ENCODE results near the gene PLXNA3. TPM values are rescaled to one million over a fixed set of nuclear protein-coding genes. Genes with fewer than 3 reads are reported as not detected.

PLXNA3 gene
- polyA plus RNA-seq, 1 experiment: 20.5 TPM

DNA sequence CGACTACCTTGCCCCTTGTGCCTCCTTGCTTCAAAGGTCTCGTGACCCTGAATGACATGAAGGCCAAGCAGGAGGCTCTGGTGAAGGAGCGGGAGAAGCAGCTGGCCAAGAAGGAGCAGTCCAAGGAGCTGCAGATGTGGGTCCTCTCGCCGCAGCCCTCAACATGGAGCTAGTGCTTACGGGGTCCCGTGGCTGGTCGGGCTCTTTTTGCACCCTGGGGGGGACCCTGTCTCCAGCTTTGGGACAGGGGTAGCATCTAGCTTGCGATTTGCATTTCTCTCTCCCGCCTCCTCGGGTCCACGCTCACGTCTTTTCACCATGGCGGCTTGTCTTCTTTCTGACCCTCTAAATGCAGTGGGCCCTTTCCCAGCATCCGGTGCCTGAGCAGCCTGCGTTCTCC lies 12.3 kb upstream of the PLXNA3 start:
- ChIA-PET POLR2A (no interaction called here), CTCF (no interaction called here)
- no peaks in the 10 kb centered on the region for H3K9me3 ChIP-seq (ENCODE audit: control insufficient read depth, insufficient read depth, low read length)
- no peak overlapping the region for H3K27ac ChIP-seq (ENCODE audit: low read depth, low read length)
- DNase-seq (ENCODE audit: low read depth, low spot score): no peak
- TF ChIP-seq, protein P1, sequence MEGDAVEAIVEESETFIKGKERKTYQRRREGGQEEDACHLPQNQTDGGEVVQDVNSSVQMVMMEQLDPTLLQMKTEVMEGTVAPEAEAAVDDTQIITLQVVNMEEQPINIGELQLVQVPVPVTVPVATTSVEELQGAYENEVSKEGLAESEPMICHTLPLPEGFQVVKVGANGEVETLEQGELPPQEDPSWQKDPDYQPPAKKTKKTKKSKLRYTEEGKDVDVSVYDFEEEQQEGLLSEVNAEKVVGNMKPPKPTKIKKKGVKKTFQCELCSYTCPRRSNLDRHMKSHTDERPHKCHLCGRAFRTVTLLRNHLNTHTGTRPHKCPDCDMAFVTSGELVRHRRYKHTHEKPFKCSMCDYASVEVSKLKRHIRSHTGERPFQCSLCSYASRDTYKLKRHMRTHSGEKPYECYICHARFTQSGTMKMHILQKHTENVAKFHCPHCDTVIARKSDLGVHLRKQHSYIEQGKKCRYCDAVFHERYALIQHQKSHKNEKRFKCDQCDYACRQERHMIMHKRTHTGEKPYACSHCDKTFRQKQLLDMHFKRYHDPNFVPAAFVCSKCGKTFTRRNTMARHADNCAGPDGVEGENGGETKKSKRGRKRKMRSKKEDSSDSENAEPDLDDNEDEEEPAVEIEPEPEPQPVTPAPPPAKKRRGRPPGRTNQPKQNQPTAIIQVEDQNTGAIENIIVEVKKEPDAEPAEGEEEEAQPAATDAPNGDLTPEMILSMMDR (IDR thresholded peaks at IDR 0.05; ENCODE audit: low read depth, low read length): no peak
- H3K4me3 ChIP-seq (ENCODE audit: low read depth, low read length): no peak overlapping the region
- no peaks in the 10 kb centered on the region for H3K27me3 ChIP-seq (ENCODE audit: control insufficient read depth, insufficient read depth, low read length)

DNA sequence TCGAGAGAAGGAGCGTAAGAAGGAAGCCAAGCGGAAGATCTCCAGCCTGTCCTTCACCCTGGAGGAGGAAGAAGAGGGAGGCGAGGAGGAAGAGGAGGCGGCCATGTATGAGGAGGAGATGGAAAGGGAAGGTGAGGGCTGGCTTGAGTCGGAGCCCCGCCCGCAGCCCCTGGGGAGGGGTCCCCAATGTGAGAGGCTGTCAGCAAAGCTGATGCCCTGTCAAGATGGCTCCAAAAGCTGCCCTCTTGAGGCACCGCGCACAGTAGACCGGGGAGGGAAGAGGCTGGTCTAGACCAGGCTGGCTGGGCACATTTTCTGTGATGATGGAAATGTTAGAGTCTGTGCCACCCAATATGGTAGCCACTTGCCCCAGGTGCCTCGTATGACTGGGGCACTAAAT lies 11.7 kb upstream of the PLXNA3 start:
- ChIA-PET CTCF (no interaction called here), POLR2A (no interaction called here)
- H3K27ac ChIP-seq (ENCODE audit: low read depth, low read length): no peak overlapping the region
- no peaks in the 10 kb centered on the region for H3K27me3 ChIP-seq (ENCODE audit: control insufficient read depth, insufficient read depth, low read length)
- DNase-seq (ENCODE audit: low read depth, low spot score): no peak
- TF ChIP-seq, protein P1 (IDR thresholded peaks at IDR 0.05; ENCODE audit: low read depth, low read length): no peak
- no peaks in the 10 kb centered on the region for H3K9me3 ChIP-seq (ENCODE audit: control insufficient read depth, insufficient read depth, low read length)
- H3K4me3 ChIP-seq (ENCODE audit: low read depth, low read length): no peak overlapping the region

DNA sequence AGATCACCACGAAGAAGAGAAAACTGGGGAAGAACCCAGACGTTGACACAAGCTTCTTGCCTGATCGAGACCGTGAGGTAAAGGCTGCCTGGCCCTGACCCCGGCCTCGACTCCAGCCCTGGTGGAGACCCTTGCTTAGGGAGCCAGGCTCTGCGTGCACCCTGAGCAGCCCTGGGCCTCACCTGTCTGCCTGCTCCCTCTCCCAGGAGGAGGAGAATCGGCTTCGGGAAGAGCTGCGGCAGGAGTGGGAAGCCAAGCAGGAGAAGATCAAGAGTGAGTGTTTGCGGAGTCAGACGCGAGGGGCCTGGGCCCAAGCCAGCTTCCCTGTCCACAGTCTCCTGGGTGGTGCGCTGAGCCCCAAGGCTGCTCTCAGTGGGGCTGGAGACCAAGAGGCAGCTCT lies 9.6 kb upstream of the PLXNA3 start:
- no peak for DNase-seq (ENCODE audit: low read depth, low spot score)
- no peak overlapping the region for H3K27ac ChIP-seq (ENCODE audit: low read depth, low read length)
- no peaks in the 10 kb centered on the region for H3K27me3 ChIP-seq (ENCODE audit: control insufficient read depth, insufficient read depth, low read length)
- ChIA-PET POLR2A (interaction anchor here (0.7 kb wide), 1 partner anchor 31 kb away, joined by 5 read pairs; no protein-coding TSS in a partner anchor), CTCF (no interaction called here)
- TF ChIP-seq, protein P1 (IDR thresholded peaks at IDR 0.05; ENCODE audit: low read depth, low read length): no peak
- H3K9me3 ChIP-seq (ENCODE audit: control insufficient read depth, insufficient read depth, low read length): no peaks in the 10 kb centered on the region
- no peak overlapping the region for H3K4me3 ChIP-seq (ENCODE audit: low read depth, low read length)

DNA sequence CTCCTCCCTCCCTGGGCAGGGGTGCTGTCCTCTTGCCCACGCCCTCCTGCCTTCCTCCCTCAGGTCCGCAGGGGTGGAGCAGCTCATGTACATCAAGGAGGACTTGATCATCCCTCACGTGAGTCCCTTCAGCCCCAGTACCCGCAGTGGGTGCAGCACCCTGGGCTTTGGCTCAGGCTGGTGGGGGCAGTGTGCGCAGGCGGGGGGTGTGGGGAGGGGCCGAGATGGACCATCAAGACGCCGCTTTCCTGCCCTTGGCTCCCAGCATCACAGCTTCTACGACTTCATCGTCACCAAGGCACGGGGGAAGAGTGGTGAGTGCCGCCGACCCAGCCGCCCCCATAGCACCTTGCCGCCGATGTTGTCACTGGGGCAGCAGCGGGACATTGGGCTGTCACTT lies 8.5 kb upstream of the PLXNA3 start:
- no peak overlapping the region for H3K27ac ChIP-seq (ENCODE audit: low read depth, low read length)
- CTCF ChIA-PET: no interaction called here
- POLR2A ChIA-PET: no interaction called here
- no peaks in the 10 kb centered on the region for H3K27me3 ChIP-seq (ENCODE audit: control insufficient read depth, insufficient read depth, low read length)
- H3K4me3 ChIP-seq (ENCODE audit: low read depth, low read length): no peak overlapping the region
- TF ChIP-seq, protein P1 (IDR thresholded peaks at IDR 0.05; ENCODE audit: low read depth, low read length): no peak
- DNase-seq (ENCODE audit: low read depth, low spot score): no peak
- no peaks in the 10 kb centered on the region for H3K9me3 ChIP-seq (ENCODE audit: control insufficient read depth, insufficient read depth, low read length)

DNA sequence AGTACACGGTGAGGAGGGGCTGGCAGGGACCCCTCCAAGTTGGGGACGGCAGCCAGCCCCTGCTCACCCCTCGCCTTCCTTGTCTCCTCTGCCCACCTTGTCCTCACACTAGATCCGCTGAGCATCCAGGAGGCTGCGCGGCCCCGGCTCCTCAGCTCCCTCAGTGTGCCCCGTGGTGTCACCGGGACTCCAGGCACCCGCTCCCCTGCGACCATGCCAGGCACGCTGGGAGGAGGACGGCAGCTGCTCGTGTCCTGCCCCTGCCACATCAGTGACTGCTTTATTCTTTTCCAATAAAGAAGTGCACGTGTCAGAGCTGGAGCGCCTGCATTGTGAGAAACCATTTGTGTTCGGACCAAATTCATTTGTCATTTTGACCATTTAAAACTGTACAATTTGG lies 7.8 kb upstream of the PLXNA3 start:
- H3K4me3 ChIP-seq (ENCODE audit: low read depth, low read length): no peak overlapping the region
- TF ChIP-seq, protein P1 (IDR thresholded peaks at IDR 0.05; ENCODE audit: low read depth, low read length): no peak
- no peak overlapping the region for H3K27ac ChIP-seq (ENCODE audit: low read depth, low read length)
- POLR2A ChIA-PET: no interaction called here
- CTCF ChIA-PET: no interaction called here
- no peak for DNase-seq (ENCODE audit: low read depth, low spot score)
- no peaks in the 10 kb centered on the region for H3K27me3 ChIP-seq (ENCODE audit: control insufficient read depth, insufficient read depth, low read length)
- no peaks in the 10 kb centered on the region for H3K9me3 ChIP-seq (ENCODE audit: control insufficient read depth, insufficient read depth, low read length)
